KOPT-K1 (cell line): Measurements from ENCODE around the gene BPTF.
"Not testable (repeated sequence)": the region's sequence is repeated elsewhere in the genome, so short reads cannot be mapped to it uniquely, and the experiment has no call there.

Experiments
- H3K27ac ChIP-seq: fragments of 200-600 bp; sonication (generic); 2 replicates; pipeline ENCODE4 v1.5.1; 2016; ENCODE audit warnings: antibody characterized with exemption, mild to moderate bottlenecking, low read depth, low read length; ENCODE audit not compliant: poor library complexity, severe bottlenecking
- H3K36me3 ChIP-seq: fragments of 200-600 bp; sonication (generic); 2 replicates; pipeline ENCODE4 v1.5.1; 2017; ENCODE audit warnings: antibody characterized with exemption, mild to moderate bottlenecking, low read length, moderate library complexity; ENCODE audit not compliant: insufficient read depth
- H3K9me3 ChIP-seq: fragments of 200-600 bp; sonication (generic); 2 replicates; pipeline ENCODE4 v1.5.1; 2017; ENCODE audit warnings: antibody characterized with exemption, low read length, mild to moderate bottlenecking; ENCODE audit not compliant: insufficient read depth, poor library complexity, severe bottlenecking

Gene BPTF

DNA sequence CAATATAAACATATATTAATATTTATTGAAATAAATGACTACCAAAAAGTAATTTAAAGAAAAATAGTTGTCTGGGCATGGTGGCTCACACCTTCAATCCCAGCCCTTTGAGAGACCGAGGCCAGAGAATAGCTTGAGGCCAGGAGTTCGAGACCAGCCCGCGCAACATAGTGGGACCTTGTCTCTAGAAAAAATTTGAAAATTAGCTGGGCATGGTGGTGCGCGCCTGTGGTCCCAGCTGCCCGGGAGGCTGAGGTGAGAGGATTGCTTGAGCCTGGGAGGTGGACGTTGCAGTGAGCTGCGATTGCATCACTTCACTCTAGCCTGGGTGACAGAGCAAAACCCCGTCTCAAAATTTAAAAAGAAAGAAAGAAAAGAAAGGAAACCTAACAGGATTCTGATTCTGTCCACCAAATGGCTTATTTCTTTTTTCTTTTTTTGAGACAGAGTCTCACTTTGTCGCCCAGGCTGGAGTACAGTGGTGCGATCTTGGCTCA lies 3.4 kb upstream of the BPTF start:
- Histone ChIP-seq H3K27ac (no peak overlapping the region), H3K36me3 (no peaks in the 10 kb centered on the region), H3K9me3 (no peaks in the 10 kb centered on the region)

- H3K27ac ChIP-seq, result peak overlapping the region; percentile 85
- H3K9me3 ChIP-seq, result not testable (repeated sequence)
These were observed 611 bp downstream of the BPTF start for GRCh38 chr17:67825627-67826601.

DNA sequence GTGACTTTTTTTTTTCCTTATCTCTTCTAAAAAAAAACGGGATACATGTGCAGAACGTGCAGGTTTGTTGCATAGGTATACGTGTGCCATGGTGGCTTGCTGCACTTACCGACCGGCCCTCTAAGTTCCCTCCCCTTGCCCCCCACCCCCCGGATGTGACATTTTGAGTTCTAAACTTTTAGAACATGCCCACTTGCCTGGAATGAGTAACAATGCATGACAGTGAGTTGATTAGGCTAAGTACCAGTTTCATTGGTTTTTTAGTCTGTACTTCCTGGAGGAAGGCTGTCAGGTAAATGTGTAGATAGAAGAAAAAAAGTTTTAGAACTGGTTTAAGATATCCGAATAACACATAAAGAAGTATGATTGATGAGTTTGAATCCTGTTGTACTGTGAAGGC lies 4.0 kb downstream of the BPTF start:
- Histone ChIP-seq H3K9me3 (no peaks in the 10 kb centered on the region), H3K27ac (peak overlapping the region; percentile 85), H3K36me3 (peaks cover 39% of the 10 kb centered on the region)

More at GRCh38 chr17:67825627-67826601, 611 bp downstream of the BPTF start:
- H3K36me3 ChIP-seq, result peaks cover 17% of the 10 kb centered on the region

DNA sequence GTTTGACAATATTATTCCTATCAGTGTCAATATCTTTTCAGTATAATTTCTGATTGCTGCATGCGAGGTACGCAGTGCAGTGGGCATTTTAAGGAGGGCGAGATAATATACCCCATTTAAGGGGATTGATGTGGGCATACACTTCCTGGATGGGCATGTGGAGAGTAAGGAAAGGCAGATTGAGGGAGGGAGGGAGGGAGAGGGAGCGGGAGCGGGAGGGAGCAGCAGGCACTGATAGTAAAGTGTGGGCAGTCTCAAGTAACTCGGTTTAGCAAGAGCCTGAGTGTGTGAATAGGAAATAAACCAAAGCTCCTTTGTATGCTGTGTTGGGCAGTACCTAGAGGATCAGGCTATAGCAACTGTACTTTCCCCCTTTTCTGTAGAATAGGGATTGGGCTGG lies 5.1 kb downstream of the BPTF start:
- H3K36me3 ChIP-seq, result peaks cover 40% of the 10 kb centered on the region
- H3K27ac ChIP-seq, result no peak overlapping the region
- no peaks in the 10 kb centered on the region for H3K9me3 ChIP-seq

DNA sequence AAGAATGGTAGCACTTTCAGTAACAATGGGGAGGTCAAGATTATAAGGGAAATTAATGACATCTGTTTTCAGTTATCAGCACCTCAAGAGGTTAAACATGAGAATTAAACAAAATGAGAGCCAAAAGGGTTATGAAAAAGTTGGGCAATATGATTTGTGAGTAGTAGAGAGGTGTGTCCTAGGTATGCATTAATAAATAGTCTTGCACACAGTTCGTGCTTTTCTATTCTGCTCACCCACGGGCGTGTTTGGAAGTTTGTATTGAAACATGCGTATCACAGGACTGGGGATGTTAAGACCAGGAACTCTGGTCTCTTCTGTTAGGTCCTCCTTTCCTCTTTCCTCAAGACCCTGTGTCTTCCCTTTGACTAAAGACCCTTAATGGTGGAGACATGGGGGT lies 6.0 kb downstream of the BPTF start:
- Histone ChIP-seq H3K27ac (no peak overlapping the region), H3K36me3 (peaks cover 40% of the 10 kb centered on the region), H3K9me3 (no peaks in the 10 kb centered on the region)

DNA sequence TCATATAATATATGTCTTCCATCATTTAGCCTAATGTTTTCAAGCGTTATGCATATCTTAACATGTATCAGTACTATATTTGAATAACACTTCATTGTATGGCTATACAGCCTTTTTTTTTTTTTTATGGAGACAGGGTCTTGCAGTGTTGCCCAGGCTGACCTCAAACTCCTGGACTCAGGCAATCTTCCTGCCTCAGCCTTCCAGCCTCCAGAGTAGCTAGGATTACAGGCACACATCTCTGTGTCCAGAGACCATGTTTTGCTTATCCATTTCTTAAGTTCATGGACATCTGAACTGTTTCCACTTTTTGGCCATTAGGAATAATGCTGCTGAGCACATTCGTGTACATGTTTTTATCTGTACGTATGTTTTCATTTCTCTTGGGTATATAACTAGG lies 7.8 kb downstream of the BPTF start:
- H3K9me3 ChIP-seq, result no peaks in the 10 kb centered on the region
- H3K36me3 ChIP-seq, result peaks cover 33% of the 10 kb centered on the region
- no peak overlapping the region for H3K27ac ChIP-seq

- no peaks in the 10 kb centered on the region for H3K9me3 ChIP-seq
- peaks cover 27% of the 10 kb centered on the region for H3K36me3 ChIP-seq
- no peak overlapping the region for H3K27ac ChIP-seq
These were observed 8.8 kb downstream of the BPTF start for GRCh38 chr17:67833946-67834631.

DNA sequence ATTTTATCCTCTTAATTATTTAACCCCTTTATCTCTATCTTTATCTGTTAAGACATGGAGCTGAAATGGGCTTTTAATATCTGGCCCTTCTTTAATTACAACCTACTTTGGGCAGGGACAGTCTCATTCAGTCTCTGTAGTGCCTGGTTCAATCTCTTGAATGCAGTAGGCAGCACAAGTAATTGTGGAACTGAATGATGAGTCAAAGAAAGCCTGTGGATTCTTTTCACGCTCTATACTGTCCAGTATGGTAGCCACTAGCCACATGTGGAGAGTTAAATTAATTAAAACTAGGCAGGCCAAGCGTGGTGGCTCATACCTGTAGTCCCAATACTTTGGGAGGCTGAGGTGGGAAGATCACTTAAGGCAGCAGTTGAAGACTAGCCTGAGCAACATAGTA lies 9.3 kb downstream of the BPTF start:
- Histone ChIP-seq H3K36me3 (peaks cover 27% of the 10 kb centered on the region), H3K9me3 (no peaks in the 10 kb centered on the region), H3K27ac (no peak overlapping the region)

GRCh38 chr17:67836205-67836987 lies 11.1 kb downstream of the BPTF start:
- Histone ChIP-seq H3K27ac (no peak overlapping the region), H3K9me3 (no peaks in the 10 kb centered on the region), H3K36me3 (peaks cover 19% of the 10 kb centered on the region)

DNA sequence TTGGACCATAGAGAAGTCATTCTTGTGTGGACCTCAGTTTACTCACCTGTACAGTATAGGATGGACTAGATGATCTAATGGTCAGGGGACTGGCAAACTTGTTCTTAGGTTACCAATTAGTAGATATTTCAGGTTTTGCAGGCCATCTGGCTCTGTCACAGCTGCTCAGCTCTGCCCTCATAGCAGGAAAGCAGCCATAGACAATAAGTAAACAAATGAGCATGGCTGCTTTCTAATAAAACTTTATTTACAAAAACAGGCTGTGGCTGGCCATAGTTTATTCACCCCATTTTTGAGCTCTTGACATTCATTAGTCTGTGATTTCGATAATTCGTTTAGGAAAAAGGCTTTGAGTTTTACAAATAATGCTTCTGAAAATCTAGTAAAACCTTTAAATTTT lies 12.7 kb downstream of the BPTF start:
- Histone ChIP-seq H3K9me3 (no peaks in the 10 kb centered on the region), H3K36me3 (peaks cover 15% of the 10 kb centered on the region), H3K27ac (no peak overlapping the region)

- H3K36me3 ChIP-seq, result peaks cover 10% of the 10 kb centered on the region
- no peaks in the 10 kb centered on the region for H3K9me3 ChIP-seq
- no peak overlapping the region for H3K27ac ChIP-seq
These were observed 13.2 kb downstream of the BPTF start for GRCh38 chr17:67838538-67838937.

DNA sequence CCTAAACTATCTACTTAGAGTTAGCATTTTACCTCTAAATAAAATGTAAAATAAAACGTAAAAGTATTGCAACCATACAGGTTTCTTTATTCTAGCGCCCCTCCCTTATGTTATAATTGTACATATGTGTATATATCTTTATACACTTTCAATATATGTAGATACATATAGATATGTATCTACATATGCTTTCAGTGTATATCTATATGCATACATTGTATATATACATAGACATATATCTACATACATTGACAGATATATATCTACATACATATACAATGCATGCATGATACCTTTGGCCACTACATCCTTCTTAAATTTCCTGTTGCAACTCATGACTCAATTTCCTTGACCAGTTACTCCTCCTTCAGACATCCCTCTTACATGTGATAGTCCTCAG lies 16.7 kb downstream of the BPTF start:
- Histone ChIP-seq H3K9me3 (no peaks in the 10 kb centered on the region), H3K27ac (no peak overlapping the region), H3K36me3 (no peaks in the 10 kb centered on the region; the same call in 1 of the 2 replicates)

DNA sequence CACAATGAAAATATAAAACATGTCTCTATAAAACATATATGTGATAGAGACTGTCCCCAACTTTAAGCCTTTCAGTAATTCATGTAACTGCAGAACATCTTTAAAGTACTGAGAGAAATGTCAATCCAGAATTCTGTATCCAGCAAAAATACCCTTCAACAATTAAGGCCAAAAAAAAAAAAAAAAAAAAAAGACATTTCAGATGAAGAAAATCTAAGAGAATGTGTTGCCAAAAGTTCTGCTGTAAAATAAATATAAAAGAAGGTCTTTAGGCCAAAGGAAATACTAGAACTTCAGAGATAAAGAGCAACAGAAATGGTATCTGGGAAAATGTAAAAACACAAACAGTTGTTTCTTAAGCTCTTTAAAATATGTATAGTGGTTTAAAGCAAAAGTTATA lies 17.3 kb downstream of the BPTF start:
- no peaks in the 10 kb centered on the region; the same call in 1 of the 2 replicates for H3K36me3 ChIP-seq
- no peaks in the 10 kb centered on the region for H3K9me3 ChIP-seq
- H3K27ac ChIP-seq, result no peak overlapping the region

- peaks cover 14% of the 10 kb centered on the region for H3K36me3 ChIP-seq
- no peak overlapping the region for H3K27ac ChIP-seq
- H3K9me3 ChIP-seq, result peaks cover 12% of the 10 kb centered on the region
These were observed 20.1 kb downstream of the BPTF start for GRCh38 chr17:67845374-67845773.

DNA sequence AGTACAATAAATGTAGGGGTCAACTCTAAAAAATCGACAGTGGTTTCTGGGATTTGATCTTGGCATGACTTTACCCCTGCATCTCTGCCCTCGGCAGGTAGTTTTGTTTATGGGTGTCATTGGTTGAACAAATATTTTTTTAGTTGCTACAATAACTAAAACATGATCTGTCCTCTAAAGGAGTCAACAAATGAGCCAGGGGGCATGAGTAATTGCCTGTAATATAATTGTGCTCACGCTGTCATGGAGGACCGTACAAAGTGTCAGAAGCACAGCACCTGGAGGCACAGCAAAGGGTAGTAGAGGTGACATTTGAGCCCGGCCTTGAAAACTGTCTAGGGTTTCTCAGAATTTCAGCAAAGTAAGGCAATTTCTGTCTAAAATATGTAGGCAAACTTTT lies 22.9 kb downstream of the BPTF start:
- Histone ChIP-seq H3K9me3 (peaks cover 12% of the 10 kb centered on the region), H3K27ac (peak overlapping the region; percentile 3), H3K36me3 (peaks cover 20% of the 10 kb centered on the region)
